SK-N-SH treated with all-trans-retinoic acid at 6 μM for 48 hours (cell line): ENCODE results near the gene PARD3.

Source experiments
- ATAC-seq: fragments of 200-7000 bp; cut with Tn5 transposase; 3 replicates; pipeline ENCODE4 v1.9.1; 2020; ENCODE audit warnings: mild to moderate bottlenecking, moderate library complexity
- ARNTL ChIP-seq: fragments of 450-650 bp; formaldehyde crosslinking; IDR thresholded peaks from 2 replicates; pipeline ENCODE4 v1.5.0; 2020; ENCODE audit warnings: low read depth, mild to moderate bottlenecking, moderate library complexity, borderline replicate concordance
- BACH2 ChIP-seq: fragments of 250-450 bp; sonication (Bioruptor Pico); IDR thresholded peaks from 2 replicates; pipeline ENCODE4 v1.9.0; 2021; ENCODE audit warnings: mild to moderate bottlenecking, borderline replicate concordance
- CREB5 ChIP-seq: fragments of 250-450 bp; sonication (Bioruptor Pico); IDR thresholded peaks from 2 replicates; pipeline ENCODE4 v1.5.1; 2020; ENCODE audit warnings: low read depth, mild to moderate bottlenecking, moderate library complexity
- ESRRG ChIP-seq: fragments of 250-450 bp; sonication (Bioruptor Pico); IDR thresholded peaks from 2 replicates; pipeline ENCODE4 v1.6.1; 2021; ENCODE audit warnings: mild to moderate bottlenecking
- ISL1 ChIP-seq: fragments of 250-450 bp; sonication (Bioruptor Pico); IDR thresholded peaks from 2 replicates; pipeline ENCODE4 v2.1.2; 2022; ENCODE audit warnings: mild to moderate bottlenecking, moderate library complexity
- OSR1 ChIP-seq: fragments of 250-450 bp; sonication (Bioruptor Pico); IDR thresholded peaks from 2 replicates; pipeline ENCODE4 v1.8.0; 2022; ENCODE audit warnings: moderate library complexity, mild to moderate bottlenecking, inconsistent platforms
- PATZ1 ChIP-seq: fragments of 250-450 bp; sonication (Bioruptor Pico); IDR thresholded peaks from 2 replicates; pipeline ENCODE4 v1.8.0; 2020; ENCODE audit warnings: mild to moderate bottlenecking, moderate library complexity, borderline replicate concordance
- POU6F1 ChIP-seq: fragments of 250-450 bp; sonication (Bioruptor Pico); IDR thresholded peaks from 2 replicates; pipeline ENCODE4 v1.8.0; 2021; ENCODE audit warnings: low read depth, mild to moderate bottlenecking, moderate library complexity, borderline replicate concordance
- PPARA ChIP-seq: fragments of 250-450 bp; sonication (Bioruptor Pico); IDR thresholded peaks from 2 replicates; pipeline ENCODE4 v1.5.0; 2020; ENCODE audit warnings: mild to moderate bottlenecking, borderline replicate concordance
- RARB ChIP-seq: fragments of 250-450 bp; sonication (Bioruptor Pico); IDR thresholded peaks from 2 replicates; pipeline ENCODE4 v1.8.0; 2021; ENCODE audit warnings: mild to moderate bottlenecking, moderate library complexity
- SNAI2 ChIP-seq: fragments of 250-450 bp; sonication (Bioruptor Pico); IDR thresholded peaks from 2 replicates; pipeline ENCODE4 v1.5.0; 2020; ENCODE audit warnings: mild to moderate bottlenecking, moderate library complexity
- TCF4 ChIP-seq: fragments of 250-450 bp; sonication (Bioruptor Pico); IDR thresholded peaks from 2 replicates; pipeline ENCODE4 v1.8.0; 2021; ENCODE audit warnings: mild to moderate bottlenecking, moderate library complexity, borderline replicate concordance
- TOX ChIP-seq: fragments of 250-450 bp; sonication (Bioruptor Pico); IDR thresholded peaks from 2 replicates; pipeline ENCODE4 v1.8.0; 2021; ENCODE audit warnings: mild to moderate bottlenecking, moderate library complexity, borderline replicate concordance
- TSHZ2 ChIP-seq: fragments of 250-450 bp; sonication (Bioruptor Pico); IDR thresholded peaks from 2 replicates; pipeline ENCODE4 v1.5.0; 2020; ENCODE audit warnings: mild to moderate bottlenecking, moderate library complexity
- ZC3H10 ChIP-seq: fragments of 250-450 bp; sonication (Bioruptor Pico); IDR thresholded peaks from 2 replicates; pipeline ENCODE4 v1.5.1; 2021; ENCODE audit warnings: mild to moderate bottlenecking, moderate library complexity
- ZFP3 ChIP-seq: fragments of 250-450 bp; sonication (Bioruptor Pico); IDR thresholded peaks from 2 replicates; pipeline ENCODE4 v1.5.0; 2020; ENCODE audit warnings: mild to moderate bottlenecking, moderate library complexity
- ZFP30 ChIP-seq: fragments of 450-650 bp; formaldehyde crosslinking; IDR thresholded peaks from 2 replicates; pipeline ENCODE4 v1.5.0; 2022; ENCODE audit warnings: mild to moderate bottlenecking, moderate library complexity
- ZNF70 ChIP-seq: fragments of 450-650 bp; formaldehyde crosslinking; IDR thresholded peaks from 2 replicates; pipeline ENCODE4 v1.5.0; 2020; ENCODE audit warnings: mild to moderate bottlenecking, moderate library complexity
- ZNF8 ChIP-seq: fragments of 450-650 bp; formaldehyde crosslinking; IDR thresholded peaks from 2 replicates; pipeline ENCODE4 v1.5.0; 2020; ENCODE audit warnings: mild to moderate bottlenecking, moderate library complexity

Gene PARD3

GRCh38 chr10:34716958-34717357 lies 98.1 kb downstream of the PARD3 start:
- TF ChIP-seq TOX (CRISPR knock-in tag) (no peak), POU6F1 (CRISPR knock-in tag) (no peak), PPARA (CRISPR knock-in tag) (no peak), CREB5 (CRISPR knock-in tag) (no peak), TSHZ2 (CRISPR knock-in tag) (no peak), ISL1 (CRISPR knock-in tag) (no peak), ZFP3 (CRISPR knock-in tag) (no peak), BACH2 (no peak), RARB (CRISPR knock-in tag) (no peak), OSR1 (no peak), ARNTL (CRISPR knock-in tag) (no peak), ESRRG (no peak), ZC3H10 (CRISPR knock-in tag) (no peak), ZNF8 (no peak), PATZ1 (CRISPR knock-in tag) (no peak), ZFP30 (CRISPR knock-in tag) (no peak), ZNF70 (CRISPR knock-in tag) (no peak)
- ATAC-seq, result no peak

GRCh38 chr10:34716234-34716633 lies 98.9 kb downstream of the PARD3 start:
- no peak for TF ChIP-seq PATZ1 (CRISPR knock-in tag)
- peak; percentile 9; the same call in 1 of the 3 replicates for ATAC-seq

- peak; percentile 72 for ATAC-seq
- TF ChIP-seq TCF4 (CRISPR knock-in tag) (0 out of 2 replicates have a peak, but pooled peaks have one; percentile 12), ZNF70 (CRISPR knock-in tag) (no peak), POU6F1 (CRISPR knock-in tag) (no peak), OSR1 (no peak), ZC3H10 (CRISPR knock-in tag) (no peak), ISL1 (CRISPR knock-in tag) (peak; percentile 75), ZNF8 (no peak), RARB (CRISPR knock-in tag) (no peak), SNAI2 (CRISPR knock-in tag) (no peak), CREB5 (CRISPR knock-in tag) (no peak), ZFP3 (CRISPR knock-in tag) (0 out of 2 replicates have a peak, but pooled peaks have one; percentile 29)
Observed at GRCh38 chr10:34715511-34716187, 99.4 kb downstream of the PARD3 start.
